ENCODE results near the gene IQCM.
A peak's percentile ranks its signal among the peaks of the same experiment; 100 is the strongest.

- TF ChIP-seq POLR2AphosphoS5 (IDR thresholded peaks at IDR 0.05; ENCODE audit: low read depth, low read length) = no peak
- TF ChIP-seq CTCF (IDR thresholded peaks at IDR 0.05) = peak; percentile 58
- no peak for TF ChIP-seq SIN3A (IDR thresholded peaks at IDR 0.05; ENCODE audit: borderline replicate concordance, insufficient read depth, low read depth, low read length)
- no peak for TF ChIP-seq TCF7L2 (IDR thresholded peaks at IDR 0.05; ENCODE audit: low read depth, low read length)
- TF ChIP-seq, protein P1, sequence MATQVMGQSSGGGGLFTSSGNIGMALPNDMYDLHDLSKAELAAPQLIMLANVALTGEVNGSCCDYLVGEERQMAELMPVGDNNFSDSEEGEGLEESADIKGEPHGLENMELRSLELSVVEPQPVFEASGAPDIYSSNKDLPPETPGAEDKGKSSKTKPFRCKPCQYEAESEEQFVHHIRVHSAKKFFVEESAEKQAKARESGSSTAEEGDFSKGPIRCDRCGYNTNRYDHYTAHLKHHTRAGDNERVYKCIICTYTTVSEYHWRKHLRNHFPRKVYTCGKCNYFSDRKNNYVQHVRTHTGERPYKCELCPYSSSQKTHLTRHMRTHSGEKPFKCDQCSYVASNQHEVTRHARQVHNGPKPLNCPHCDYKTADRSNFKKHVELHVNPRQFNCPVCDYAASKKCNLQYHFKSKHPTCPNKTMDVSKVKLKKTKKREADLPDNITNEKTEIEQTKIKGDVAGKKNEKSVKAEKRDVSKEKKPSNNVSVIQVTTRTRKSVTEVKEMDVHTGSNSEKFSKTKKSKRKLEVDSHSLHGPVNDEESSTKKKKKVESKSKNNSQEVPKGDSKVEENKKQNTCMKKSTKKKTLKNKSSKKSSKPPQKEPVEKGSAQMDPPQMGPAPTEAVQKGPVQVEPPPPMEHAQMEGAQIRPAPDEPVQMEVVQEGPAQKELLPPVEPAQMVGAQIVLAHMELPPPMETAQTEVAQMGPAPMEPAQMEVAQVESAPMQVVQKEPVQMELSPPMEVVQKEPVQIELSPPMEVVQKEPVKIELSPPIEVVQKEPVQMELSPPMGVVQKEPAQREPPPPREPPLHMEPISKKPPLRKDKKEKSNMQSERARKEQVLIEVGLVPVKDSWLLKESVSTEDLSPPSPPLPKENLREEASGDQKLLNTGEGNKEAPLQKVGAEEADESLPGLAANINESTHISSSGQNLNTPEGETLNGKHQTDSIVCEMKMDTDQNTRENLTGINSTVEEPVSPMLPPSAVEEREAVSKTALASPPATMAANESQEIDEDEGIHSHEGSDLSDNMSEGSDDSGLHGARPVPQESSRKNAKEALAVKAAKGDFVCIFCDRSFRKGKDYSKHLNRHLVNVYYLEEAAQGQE (IDR thresholded peaks at IDR 0.05; ENCODE audit: insufficient read depth in 1 of 2, low read depth in 2 of 2, low read length in 1 of 2) = no peak
These were observed 444.7 kb downstream of the IQCM start for GRCh38 chr4:149370785-149371420.
